Gastrocnemius medialis (tissue), 4 donors: ENCODE measurements around the gene YTHDF1.

Experiments
- CTCF ChIP-seq, 5 experiments: fragments of 450-650 bp in 3 of 5; fragments of 200-600 bp in 2 of 5; sonication (generic) in 2 of 5; IDR thresholded peaks in 4 of 5; conservative IDR thresholded peaks in 1 of 5; 1 replicate in 4 of 5; 2 replicates in 1 of 5; pipeline ENCODE4 v1.5.1; 2016 to 2019; ENCODE audit warnings: antibody characterized with exemption in 5 of 5, mild to moderate bottlenecking in 3 of 5, moderate library complexity in 3 of 5
- POLR2A ChIP-seq, 2 donors: fragments of 450-650 bp; IDR thresholded peaks; one replicate each; pipeline ENCODE4 v1.6.1; 2017; ENCODE audit warnings: antibody characterized with exemption in 2 of 2, mild to moderate bottlenecking in 2 of 2, moderate library complexity in 2 of 2

GRCh38 chr20:63196768-63197470, 19.0 kb downstream of the YTHDF1 start:
- no peak for TF ChIP-seq POLR2A (IDR thresholded peaks at IDR 0.05)
- TF ChIP-seq CTCF (IDR thresholded peaks at IDR 0.05 in 4 of 5, conservative IDR thresholded peaks at IDR 0.05 in 1 of 5) = no peak
